Smooth muscle cell (in vitro differentiated cells): Measurements from ENCODE around the gene VWA3A. TPM values are rescaled to one million over a fixed set of nuclear protein-coding genes. Genes with fewer than 3 reads are reported as not detected.

Source experiments
- DNase-seq: peaks from one replicate; lab custom pipeline; 2025; ENCODE audit not compliant: unreplicated experiment; lab: John Stamatoyannopoulos, UW
- H2AFZ ChIP-seq: fragments of 200-600 bp; sonication (generic); 2 replicates; pipeline ENCODE4 v1.6.0; 2016; ENCODE audit warnings: antibody characterized with exemption, low read depth, mild to moderate bottlenecking
- H3F3A ChIP-seq: fragments of 200-600 bp; sonication (generic); 2 replicates; pipeline ENCODE4 v1.6.0; 2017; ENCODE audit warnings: antibody characterized with exemption, low read depth
- H3K27ac ChIP-seq: fragments of 200-600 bp; sonication (generic); 2 replicates; pipeline ENCODE4 v1.5.1; 2016; ENCODE audit warnings: low read depth, mild to moderate bottlenecking
- H3K27me3 ChIP-seq: fragments of 200-600 bp; sonication (generic); 2 replicates; pipeline ENCODE4 v1.6.1; 2016; ENCODE audit warnings: low read depth, mild to moderate bottlenecking
- H3K36me3 ChIP-seq: fragments of 200-600 bp; sonication (generic); 2 replicates; pipeline ENCODE4 v1.5.1; 2016; ENCODE audit warnings: low read depth
- H3K4me1 ChIP-seq: fragments of 200-600 bp; sonication (generic); 2 replicates; pipeline ENCODE4 v1.5.1; 2016; ENCODE audit warnings: low read depth
- H3K4me2 ChIP-seq: fragments of 200-600 bp; sonication (generic); 2 replicates; pipeline ENCODE4 v1.6.0; 2016; ENCODE audit warnings: mild to moderate bottlenecking
- H3K4me3 ChIP-seq: fragments of 200-600 bp; sonication (generic); 2 replicates; pipeline ENCODE4 v1.5.1; 2016; ENCODE audit warnings: mild to moderate bottlenecking
- H3K79me2 ChIP-seq: fragments of 200-600 bp; sonication (generic); 2 replicates; pipeline ENCODE4 v1.6.0; 2016; ENCODE audit warnings: low read depth, mild to moderate bottlenecking
- H3K9ac ChIP-seq: fragments of 200-600 bp; sonication (generic); 2 replicates; pipeline ENCODE4 v1.6.0; 2016; ENCODE audit warnings: low read depth
- H3K9me3 ChIP-seq: fragments of 200-600 bp; sonication (generic); replicated peaks from 2 replicates; pipeline ENCODE4 v1.5.1; 2016; ENCODE audit warnings: low read depth
- H4K20me1 ChIP-seq: fragments of 200-600 bp; sonication (generic); 2 replicates; pipeline ENCODE4 v1.6.0; 2016; ENCODE audit warnings: low read depth
- WGBS: methylation state at CpG from one replicate; pipeline ENCODE4 v1.1.7; 2016; ENCODE audit warnings: low lambda C conversion rate; 5-methylcytosine and 5-hydroxymethylcytosine counted together
- polyA plus RNA-seq: library from polyadenylated mRNA; unstranded; fragments of >200 nt; fragmentation: Nextera tagmentation; extraction: Ambion mirVana; gene quantifications from 2 replicates; pipeline ENCODE4 v1.2.1, GENCODE V29; 2016
- total RNA-seq: library from RNA; depleted of rRNA; stranded (reverse); fragments of >200 nt; gene quantifications from 2 replicates; pipeline ENCODE4 v1.2.3, GENCODE V29; 2014
- TF ChIP-seq, protein P1 (sequence below): fragments of 200-600 bp; sonication (generic); IDR thresholded peaks from 2 replicates; pipeline ENCODE4 v1.5.1; 2017; ENCODE audit warnings: borderline replicate concordance, mild to moderate bottlenecking, antibody characterized with exemption; ENCODE audit not compliant: insufficient read depth, poor library complexity, severe bottlenecking

Gene VWA3A
- total and polyA plus RNA-seq, 2 experiments from 2014 or later: not detected

DNA sequence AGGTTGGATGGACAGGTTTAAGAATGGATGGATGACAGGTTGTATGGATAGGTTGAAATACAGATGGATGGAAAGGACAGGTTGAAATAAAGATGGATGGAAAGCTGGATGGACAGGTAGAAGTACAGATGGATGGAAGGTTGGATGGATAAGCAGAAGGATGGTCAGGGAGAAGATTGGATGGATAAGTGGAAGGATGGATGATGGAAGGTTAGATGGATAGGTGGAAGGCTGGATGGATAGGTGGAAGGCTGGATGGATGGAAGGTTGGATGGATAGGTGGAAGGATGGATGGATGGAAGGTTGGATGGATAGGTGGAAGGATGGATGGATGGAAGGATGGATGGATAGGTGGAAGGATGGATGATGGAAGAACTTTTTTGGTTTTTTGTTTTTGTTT, 69.1 kb downstream of the VWA3A start:
- TF ChIP-seq, protein P1, sequence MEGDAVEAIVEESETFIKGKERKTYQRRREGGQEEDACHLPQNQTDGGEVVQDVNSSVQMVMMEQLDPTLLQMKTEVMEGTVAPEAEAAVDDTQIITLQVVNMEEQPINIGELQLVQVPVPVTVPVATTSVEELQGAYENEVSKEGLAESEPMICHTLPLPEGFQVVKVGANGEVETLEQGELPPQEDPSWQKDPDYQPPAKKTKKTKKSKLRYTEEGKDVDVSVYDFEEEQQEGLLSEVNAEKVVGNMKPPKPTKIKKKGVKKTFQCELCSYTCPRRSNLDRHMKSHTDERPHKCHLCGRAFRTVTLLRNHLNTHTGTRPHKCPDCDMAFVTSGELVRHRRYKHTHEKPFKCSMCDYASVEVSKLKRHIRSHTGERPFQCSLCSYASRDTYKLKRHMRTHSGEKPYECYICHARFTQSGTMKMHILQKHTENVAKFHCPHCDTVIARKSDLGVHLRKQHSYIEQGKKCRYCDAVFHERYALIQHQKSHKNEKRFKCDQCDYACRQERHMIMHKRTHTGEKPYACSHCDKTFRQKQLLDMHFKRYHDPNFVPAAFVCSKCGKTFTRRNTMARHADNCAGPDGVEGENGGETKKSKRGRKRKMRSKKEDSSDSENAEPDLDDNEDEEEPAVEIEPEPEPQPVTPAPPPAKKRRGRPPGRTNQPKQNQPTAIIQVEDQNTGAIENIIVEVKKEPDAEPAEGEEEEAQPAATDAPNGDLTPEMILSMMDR: no peak
- H2AFZ ChIP-seq: no peak overlapping the region
- no peak overlapping the region for H3K9ac ChIP-seq
- H3K9me3 ChIP-seq: no peaks in the 10 kb centered on the region
- DNase-seq: no peak
- H3K4me3 ChIP-seq: no peak overlapping the region
- no peaks in the 10 kb centered on the region for H4K20me1 ChIP-seq
- no peaks in the 10 kb centered on the region for H3K4me1 ChIP-seq
- no peaks in the 10 kb centered on the region for H3F3A ChIP-seq
- H3K36me3 ChIP-seq: no peaks in the 10 kb centered on the region
- H3K79me2 ChIP-seq: no peaks in the 10 kb centered on the region
- no peak overlapping the region for H3K4me2 ChIP-seq
- peaks cover 42% of the 10 kb centered on the region for H3K27me3 ChIP-seq
- no peak overlapping the region for H3K27ac ChIP-seq

DNA sequence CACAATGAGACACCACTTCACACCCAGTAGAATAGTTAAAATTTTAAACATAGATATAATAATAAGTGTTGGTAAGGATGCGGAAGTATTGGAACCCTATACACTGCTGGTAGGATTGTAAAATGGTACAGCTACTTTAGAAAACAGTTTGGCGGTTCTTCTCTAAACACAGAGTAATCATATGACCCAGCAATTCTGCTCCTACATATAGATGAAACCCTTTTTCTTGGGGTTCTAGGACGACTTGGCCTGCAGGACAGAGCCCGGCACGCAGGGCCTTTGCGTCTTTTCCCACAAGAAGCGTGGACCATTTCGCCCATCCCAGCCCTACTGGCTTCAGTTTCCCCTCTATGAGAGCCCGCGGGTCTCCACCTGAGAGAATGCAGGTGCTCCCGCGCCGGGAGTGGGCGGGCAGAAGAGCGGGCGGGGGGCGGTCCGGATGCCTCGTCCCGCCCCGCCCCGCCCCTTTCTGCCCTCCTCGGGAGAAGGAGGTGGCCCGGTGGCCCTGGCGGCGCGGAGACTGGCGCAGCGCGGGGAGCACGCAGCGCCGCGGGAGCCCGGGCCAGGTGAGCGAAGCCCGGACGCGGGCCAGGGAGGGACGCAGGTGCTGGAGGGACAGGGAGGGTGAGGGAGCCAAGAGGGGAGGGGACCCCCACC, 69.8 kb downstream of the VWA3A start, which contains the start of gene SDR42E2:
Gene SDR42E2 (plus strand): TSS at position 508 of the 657 bp plus-strand sequence. CDS start 3,077 bp downstream, outside the sequence.
- no peaks in the 10 kb centered on the region for H3K4me1 ChIP-seq
- H3K79me2 ChIP-seq: no peaks in the 10 kb centered on the region
- H3K4me3 ChIP-seq: no peak within 1 kb of the TSS
- no peaks in the 10 kb centered on the region for H3K36me3 ChIP-seq
- no peak for DNase-seq
- 16% methylated on average over 13 of the region's 40 CpGs for WGBS
- no peaks in the 10 kb centered on the region for H3F3A ChIP-seq
- no peak within 1 kb of the TSS for H3K27ac ChIP-seq
- peaks cover 42% of the 10 kb centered on the region for H3K27me3 ChIP-seq
- TF ChIP-seq, protein P1: no peak
- H3K4me2 ChIP-seq: peak within 1 kb of the TSS; percentile 67
- no peak within 1 kb of the TSS for H3K9ac ChIP-seq
- H2AFZ ChIP-seq: no peak within 1 kb of the TSS
- H3K9me3 ChIP-seq: no peaks in the 10 kb centered on the region
- H4K20me1 ChIP-seq: no peaks in the 10 kb centered on the region

DNA sequence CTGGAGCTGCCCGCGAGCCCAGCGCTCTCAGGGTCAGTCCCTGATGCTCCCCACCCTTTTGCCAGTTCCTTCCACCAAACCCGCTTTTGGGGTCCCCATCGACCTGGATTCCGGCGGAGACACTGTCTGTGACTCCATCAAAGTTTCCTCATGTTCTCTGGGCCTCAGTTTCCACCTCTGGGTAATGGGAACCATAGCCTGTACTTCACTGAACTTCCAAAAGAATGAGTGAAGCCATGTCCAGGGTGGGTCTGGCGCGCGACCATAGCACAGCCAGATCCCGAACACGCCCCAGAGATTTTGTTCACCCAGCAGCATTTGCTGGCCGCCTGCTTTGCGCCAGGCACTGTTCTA, 70.3 kb downstream of the VWA3A start:
- Histone ChIP-seq H3K9ac (no peak overlapping the region), H3K4me2 (peak overlapping the region; percentile 67), H3K4me3 (no peak overlapping the region), H2AFZ (no peak overlapping the region), H3K79me2 (no peaks in the 10 kb centered on the region), H3K36me3 (no peaks in the 10 kb centered on the region), H3K27ac (no peak overlapping the region), H3K27me3 (peaks cover 42% of the 10 kb centered on the region), H3K4me1 (no peaks in the 10 kb centered on the region), H3K9me3 (no peaks in the 10 kb centered on the region), H3F3A (no peaks in the 10 kb centered on the region), H4K20me1 (no peaks in the 10 kb centered on the region)
- TF ChIP-seq, protein P1: no peak
- WGBS: 33% methylated on average over 14 of the region's 14 CpGs
- DNase-seq: no peak

DNA sequence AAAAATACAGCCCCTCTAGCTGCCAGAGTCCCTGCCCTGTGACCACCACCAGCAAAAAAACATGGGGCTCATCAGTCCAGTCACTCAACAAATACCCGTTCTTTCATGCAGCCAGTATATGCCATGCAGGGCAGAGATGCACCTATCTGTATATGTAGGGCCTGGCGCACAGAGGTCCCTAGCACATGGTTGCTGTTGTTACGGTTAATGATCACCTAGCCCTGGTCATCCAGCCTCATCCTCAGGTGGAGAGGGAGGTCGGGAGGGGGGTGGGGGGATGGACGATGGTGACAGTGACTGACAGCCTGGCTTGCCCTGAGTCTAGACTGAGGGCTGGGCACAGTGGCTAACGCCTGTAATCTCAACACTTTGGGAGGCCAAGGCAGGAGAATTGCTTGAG, 71.5 kb downstream of the VWA3A start:
- Histone ChIP-seq H3K9ac (no peak overlapping the region), H3K79me2 (no peaks in the 10 kb centered on the region), H3K9me3 (no peaks in the 10 kb centered on the region), H3K4me2 (no peak overlapping the region), H2AFZ (no peak overlapping the region), H3K27ac (no peak overlapping the region), H3K36me3 (no peaks in the 10 kb centered on the region), H4K20me1 (no peaks in the 10 kb centered on the region), H3K27me3 (peaks cover 42% of the 10 kb centered on the region), H3F3A (no peaks in the 10 kb centered on the region), H3K4me3 (no peak overlapping the region), H3K4me1 (no peaks in the 10 kb centered on the region)
- TF ChIP-seq, protein P1: no peak
- DNase-seq: no peak
- 87% methylated on average over 6 of the region's 6 CpGs for WGBS
